Adrenal gland (tissue), 5 donors: ENCODE measurements around the gene KCNE2.

Source experiments
- POLR2A ChIP-seq, 2 donors: fragments of 450-650 bp; IDR thresholded peaks; one replicate each; pipeline ENCODE4 v1.6.1; 2017; ENCODE audit warnings: antibody characterized with exemption in 2 of 2, mild to moderate bottlenecking in 2 of 2, moderate library complexity in 1 of 2
- TF ChIP-seq, protein P1 (sequence below), 6 experiments: fragments of 450-650 bp in 4 of 6; fragments of 200-600 bp in 2 of 6; sonication (generic) in 1 of 6; IDR thresholded peaks; 1 replicate in 5 of 6; 2 replicates in 1 of 6; pipeline versions ENCODE4 v1.5.1 to v1.8.0; 2016 to 2021; ENCODE audit warnings: antibody characterized with exemption in 6 of 6, mild to moderate bottlenecking in 2 of 6, moderate library complexity in 1 of 6
- donor health status: DM: no; HTN: no; CAD: no.

GRCh38 chr21:34365809-34366208, 2.0 kb downstream of the KCNE2 start:
- TF ChIP-seq, protein P1, sequence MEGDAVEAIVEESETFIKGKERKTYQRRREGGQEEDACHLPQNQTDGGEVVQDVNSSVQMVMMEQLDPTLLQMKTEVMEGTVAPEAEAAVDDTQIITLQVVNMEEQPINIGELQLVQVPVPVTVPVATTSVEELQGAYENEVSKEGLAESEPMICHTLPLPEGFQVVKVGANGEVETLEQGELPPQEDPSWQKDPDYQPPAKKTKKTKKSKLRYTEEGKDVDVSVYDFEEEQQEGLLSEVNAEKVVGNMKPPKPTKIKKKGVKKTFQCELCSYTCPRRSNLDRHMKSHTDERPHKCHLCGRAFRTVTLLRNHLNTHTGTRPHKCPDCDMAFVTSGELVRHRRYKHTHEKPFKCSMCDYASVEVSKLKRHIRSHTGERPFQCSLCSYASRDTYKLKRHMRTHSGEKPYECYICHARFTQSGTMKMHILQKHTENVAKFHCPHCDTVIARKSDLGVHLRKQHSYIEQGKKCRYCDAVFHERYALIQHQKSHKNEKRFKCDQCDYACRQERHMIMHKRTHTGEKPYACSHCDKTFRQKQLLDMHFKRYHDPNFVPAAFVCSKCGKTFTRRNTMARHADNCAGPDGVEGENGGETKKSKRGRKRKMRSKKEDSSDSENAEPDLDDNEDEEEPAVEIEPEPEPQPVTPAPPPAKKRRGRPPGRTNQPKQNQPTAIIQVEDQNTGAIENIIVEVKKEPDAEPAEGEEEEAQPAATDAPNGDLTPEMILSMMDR (IDR thresholded peaks at IDR 0.05), result no peak
- TF ChIP-seq POLR2A (IDR thresholded peaks at IDR 0.05), result no peak
